HG03342 (cell line): ENCODE measurements around the gene GAL3ST2.
A peak's percentile ranks its signal among the peaks of the same experiment; 100 is the strongest.
"Not testable (repeated sequence)": the region's sequence is repeated elsewhere in the genome, so short reads cannot be mapped to it uniquely, and the experiment has no call there.

Source experiments
- ATAC-seq: cut with Tn5 transposase; IDR thresholded peaks from one replicate; pipeline ENCODE4 v1.9.1; 2021; ENCODE audit warnings: mild to moderate bottlenecking, moderate library complexity; ENCODE audit not compliant: unreplicated experiment

The GAL3ST2 gene

GRCh38 chr2:241767464-241768250 lies 9.0 kb upstream of the GAL3ST2 start:
- no peak for ATAC-seq

GRCh38 chr2:241768251-241768711 lies 8.3 kb upstream of the GAL3ST2 start:
- no peak for ATAC-seq

GRCh38 chr2:241768850-241769249 lies 7.8 kb upstream of the GAL3ST2 start:
- no peak for ATAC-seq

- no peak for ATAC-seq
Observed at GRCh38 chr2:241769819-241770184, 6.8 kb upstream of the GAL3ST2 start.

GRCh38 chr2:241770185-241770935 lies 6.3 kb upstream of the GAL3ST2 start:
- no peak for ATAC-seq

GRCh38 chr2:241770936-241771285 lies 5.7 kb upstream of the GAL3ST2 start:
- no peak for ATAC-seq

- ATAC-seq: no peak
Observed at GRCh38 chr2:241771286-241772062, 5.1 kb upstream of the GAL3ST2 start.

- ATAC-seq: no peak
Observed at GRCh38 chr2:241772063-241772499, 4.5 kb upstream of the GAL3ST2 start.

GRCh38 chr2:241773511-241774418 lies 2.9 kb upstream of the GAL3ST2 start:
- ATAC-seq: no peak

- ATAC-seq: no peak
Observed at GRCh38 chr2:241774419-241775222, 2.0 kb upstream of the GAL3ST2 start.

GRCh38 chr2:241775223-241776177 lies 1.1 kb upstream of the GAL3ST2 start:
- no peak for ATAC-seq

GRCh38 chr2:241777170-241777685 lies 606 bp downstream of the GAL3ST2 start:
- no peak for ATAC-seq

- ATAC-seq: no peak
Observed at GRCh38 chr2:241777686-241778627, 1.3 kb downstream of the GAL3ST2 start.

- ATAC-seq: no peak
Observed at GRCh38 chr2:241780939-241781569, 4.4 kb downstream of the GAL3ST2 start.

GRCh38 chr2:241782053-241782452 lies 5.4 kb downstream of the GAL3ST2 start:
- ATAC-seq: not testable (repeated sequence)

- ATAC-seq: no peak
Observed at GRCh38 chr2:241788135-241788534, 11.5 kb downstream of the GAL3ST2 start.

GRCh38 chr2:241788572-241788971 lies 11.9 kb downstream of the GAL3ST2 start:
- peak; percentile 62 for ATAC-seq
